Measurements from ENCODE around the gene VPS9D1.

- TF ChIP-seq, protein P1, sequence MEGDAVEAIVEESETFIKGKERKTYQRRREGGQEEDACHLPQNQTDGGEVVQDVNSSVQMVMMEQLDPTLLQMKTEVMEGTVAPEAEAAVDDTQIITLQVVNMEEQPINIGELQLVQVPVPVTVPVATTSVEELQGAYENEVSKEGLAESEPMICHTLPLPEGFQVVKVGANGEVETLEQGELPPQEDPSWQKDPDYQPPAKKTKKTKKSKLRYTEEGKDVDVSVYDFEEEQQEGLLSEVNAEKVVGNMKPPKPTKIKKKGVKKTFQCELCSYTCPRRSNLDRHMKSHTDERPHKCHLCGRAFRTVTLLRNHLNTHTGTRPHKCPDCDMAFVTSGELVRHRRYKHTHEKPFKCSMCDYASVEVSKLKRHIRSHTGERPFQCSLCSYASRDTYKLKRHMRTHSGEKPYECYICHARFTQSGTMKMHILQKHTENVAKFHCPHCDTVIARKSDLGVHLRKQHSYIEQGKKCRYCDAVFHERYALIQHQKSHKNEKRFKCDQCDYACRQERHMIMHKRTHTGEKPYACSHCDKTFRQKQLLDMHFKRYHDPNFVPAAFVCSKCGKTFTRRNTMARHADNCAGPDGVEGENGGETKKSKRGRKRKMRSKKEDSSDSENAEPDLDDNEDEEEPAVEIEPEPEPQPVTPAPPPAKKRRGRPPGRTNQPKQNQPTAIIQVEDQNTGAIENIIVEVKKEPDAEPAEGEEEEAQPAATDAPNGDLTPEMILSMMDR (IDR thresholded peaks at IDR 0.05; ENCODE audit: low read depth, low read length): no peak
- no peak for TF ChIP-seq EZH2phosphoT487 (IDR thresholded peaks at IDR 0.05; ENCODE audit: low read depth)
Observed at GRCh38 chr16:89678258-89678657, 42.4 kb downstream of the VPS9D1 start.
